Thoracic aorta (tissue), 2 donors: ENCODE results near the gene FRRS1. TPM values are rescaled to one million over a fixed set of nuclear protein-coding genes. Genes with fewer than 3 reads are reported as not detected.

Source experiments
- ATAC-seq: fragments of 150-250 bp; one replicate; pipeline ENCODE4 v1.8.0; 2017; ENCODE audit warnings: low read depth; ENCODE audit not compliant: insufficient number of reproducible peaks, low FRiP score
- DNase-seq: peaks from one replicate; pipeline ENCODE4 v3.0.0-alpha.2; 2020; ENCODE audit warnings: low spot score
- H3K27ac ChIP-seq, 2 donors: fragments of 200-600 bp; sonication (generic); 1 replicate in 1 of 2; 2 replicates in 1 of 2; pipeline ENCODE4 v1.5.1; 2016; ENCODE audit warnings: mild to moderate bottlenecking in 2 of 2, moderate library complexity in 2 of 2
- H3K27me3 ChIP-seq: fragments of 200-600 bp; sonication (generic); replicated peaks from 2 replicates; pipeline ENCODE4 v1.6.0; 2016; ENCODE audit warnings: mild to moderate bottlenecking; ENCODE audit not compliant: insufficient read depth
- H3K36me3 ChIP-seq: fragments of 200-600 bp; sonication (generic); one replicate; pipeline ENCODE4 v1.5.1; 2016
- H3K4me1 ChIP-seq, 2 donors: fragments of 200-600 bp; sonication (generic); 1 replicate in 1 of 2; 2 replicates in 1 of 2; pipeline versions ENCODE4 v1.5.1 to v1.6.0; 2016; ENCODE audit warnings: low read depth in 2 of 2, mild to moderate bottlenecking in 1 of 2; ENCODE audit not compliant: control insufficient read depth in 1 of 2
- H3K4me3 ChIP-seq: fragments of 200-600 bp; sonication (generic); 2 replicates; pipeline ENCODE4 v1.5.1; 2016; ENCODE audit warnings: mild to moderate bottlenecking
- H3K9me3 ChIP-seq: fragments of 200-600 bp; sonication (generic); 2 replicates; pipeline ENCODE4 v1.5.1; 2016
- total RNA-seq, 2 donors: library from RNA; depleted of rRNA; stranded (reverse); fragments of >200 nt; gene quantifications; one replicate each; pipeline versions ENCODE4 v1.1.0 to v1.2.3, GENCODE V29; 2016
- TF ChIP-seq, protein P1 (sequence below): fragments of 200-600 bp; sonication (generic); IDR thresholded peaks from one replicate; pipeline ENCODE4 v1.5.1; 2019; ENCODE audit warnings: antibody characterized with exemption

FRRS1 gene
- total RNA-seq, 2 donors from 2014 or later, result 6.1 to 7.6 TPM

DNA sequence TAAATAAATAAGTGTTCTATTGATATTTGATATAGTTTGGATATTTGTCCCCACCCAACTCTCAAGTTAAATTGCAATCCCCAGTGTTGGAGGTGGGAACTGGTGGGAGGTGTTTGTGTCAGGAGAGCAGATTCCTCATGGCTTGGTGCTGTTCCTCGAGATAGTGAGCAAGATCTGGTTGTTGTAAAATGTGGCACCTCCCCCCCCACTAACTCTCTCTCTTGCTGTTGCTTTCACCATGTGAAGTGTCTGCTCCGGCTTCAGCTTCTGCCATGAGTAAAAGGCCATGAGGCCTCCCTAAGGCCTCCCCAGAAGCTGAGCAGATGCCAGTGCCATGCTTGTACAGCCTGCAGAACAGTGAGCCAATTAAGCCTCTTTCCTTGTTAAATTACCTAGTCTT lies 20.8 kb downstream of the FRRS1 start:
- TF ChIP-seq, protein P1, sequence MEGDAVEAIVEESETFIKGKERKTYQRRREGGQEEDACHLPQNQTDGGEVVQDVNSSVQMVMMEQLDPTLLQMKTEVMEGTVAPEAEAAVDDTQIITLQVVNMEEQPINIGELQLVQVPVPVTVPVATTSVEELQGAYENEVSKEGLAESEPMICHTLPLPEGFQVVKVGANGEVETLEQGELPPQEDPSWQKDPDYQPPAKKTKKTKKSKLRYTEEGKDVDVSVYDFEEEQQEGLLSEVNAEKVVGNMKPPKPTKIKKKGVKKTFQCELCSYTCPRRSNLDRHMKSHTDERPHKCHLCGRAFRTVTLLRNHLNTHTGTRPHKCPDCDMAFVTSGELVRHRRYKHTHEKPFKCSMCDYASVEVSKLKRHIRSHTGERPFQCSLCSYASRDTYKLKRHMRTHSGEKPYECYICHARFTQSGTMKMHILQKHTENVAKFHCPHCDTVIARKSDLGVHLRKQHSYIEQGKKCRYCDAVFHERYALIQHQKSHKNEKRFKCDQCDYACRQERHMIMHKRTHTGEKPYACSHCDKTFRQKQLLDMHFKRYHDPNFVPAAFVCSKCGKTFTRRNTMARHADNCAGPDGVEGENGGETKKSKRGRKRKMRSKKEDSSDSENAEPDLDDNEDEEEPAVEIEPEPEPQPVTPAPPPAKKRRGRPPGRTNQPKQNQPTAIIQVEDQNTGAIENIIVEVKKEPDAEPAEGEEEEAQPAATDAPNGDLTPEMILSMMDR, result no peak
- no peak overlapping the region for H3K4me3 ChIP-seq
- no peaks in the 10 kb centered on the region for H3K9me3 ChIP-seq
- H3K27ac ChIP-seq, result no peak overlapping the region
- no peaks in the 10 kb centered on the region for H3K27me3 ChIP-seq
- H3K4me1 ChIP-seq, result no peaks in the 10 kb centered on the region
- peaks cover 6% of the 10 kb centered on the region for H3K36me3 ChIP-seq
- no peak for DNase-seq
- no peak for ATAC-seq

DNA sequence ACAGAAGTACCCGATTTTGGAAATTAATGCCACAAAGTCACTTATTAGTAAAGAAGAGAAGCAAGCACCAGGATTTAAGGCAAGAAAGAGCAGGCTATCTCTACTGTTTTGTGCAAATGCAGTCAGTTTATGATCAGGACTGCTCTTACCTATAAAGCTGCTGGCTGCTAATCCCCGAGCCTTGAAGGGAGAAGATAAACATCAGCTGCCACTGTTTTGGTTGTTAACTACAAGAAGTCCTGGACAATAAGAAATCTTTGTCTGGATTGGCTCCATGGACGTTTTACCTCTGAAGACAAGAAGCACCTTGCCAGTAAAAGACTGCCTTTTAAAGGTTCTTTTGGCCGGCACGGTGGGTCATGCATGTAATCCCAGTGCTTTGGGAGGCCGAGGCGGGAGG lies 21.4 kb downstream of the FRRS1 start:
- no peak overlapping the region for H3K4me3 ChIP-seq
- H3K27me3 ChIP-seq, result no peaks in the 10 kb centered on the region
- TF ChIP-seq, protein P1, result no peak
- H3K27ac ChIP-seq, result no peak overlapping the region
- no peaks in the 10 kb centered on the region for H3K4me1 ChIP-seq
- DNase-seq (no peak), ATAC-seq (no peak)
- H3K36me3 ChIP-seq, result peaks cover 6% of the 10 kb centered on the region
- H3K9me3 ChIP-seq, result no peaks in the 10 kb centered on the region

DNA sequence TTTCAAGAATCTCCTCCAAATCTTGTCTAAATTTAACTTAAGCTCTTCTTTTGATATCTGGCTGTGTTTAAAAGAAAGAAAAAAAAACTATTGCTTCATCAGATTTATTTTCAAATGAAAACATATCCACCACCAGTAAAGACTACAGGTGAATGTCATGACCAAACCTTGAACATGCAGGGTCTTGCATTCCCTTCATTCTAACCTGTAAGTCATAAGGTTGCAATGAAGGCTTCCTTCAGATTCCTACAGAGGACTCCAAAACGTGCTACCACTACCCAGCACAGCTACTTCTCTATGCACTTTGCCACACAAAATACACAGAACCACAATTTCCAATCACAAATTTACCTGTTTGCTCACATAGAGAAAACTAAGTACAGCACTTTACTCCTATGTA lies 26.3 kb downstream of the FRRS1 start:
- TF ChIP-seq, protein P1, result no peak
- no peak for DNase-seq
- no peak overlapping the region for H3K27ac ChIP-seq
- H3K36me3 ChIP-seq, result peaks cover 8% of the 10 kb centered on the region
- ATAC-seq, result no peak
- no peaks in the 10 kb centered on the region for H3K9me3 ChIP-seq
- H3K4me3 ChIP-seq, result no peak overlapping the region
- H3K27me3 ChIP-seq, result no peaks in the 10 kb centered on the region
- H3K4me1 ChIP-seq, result no peaks in the 10 kb centered on the region

DNA sequence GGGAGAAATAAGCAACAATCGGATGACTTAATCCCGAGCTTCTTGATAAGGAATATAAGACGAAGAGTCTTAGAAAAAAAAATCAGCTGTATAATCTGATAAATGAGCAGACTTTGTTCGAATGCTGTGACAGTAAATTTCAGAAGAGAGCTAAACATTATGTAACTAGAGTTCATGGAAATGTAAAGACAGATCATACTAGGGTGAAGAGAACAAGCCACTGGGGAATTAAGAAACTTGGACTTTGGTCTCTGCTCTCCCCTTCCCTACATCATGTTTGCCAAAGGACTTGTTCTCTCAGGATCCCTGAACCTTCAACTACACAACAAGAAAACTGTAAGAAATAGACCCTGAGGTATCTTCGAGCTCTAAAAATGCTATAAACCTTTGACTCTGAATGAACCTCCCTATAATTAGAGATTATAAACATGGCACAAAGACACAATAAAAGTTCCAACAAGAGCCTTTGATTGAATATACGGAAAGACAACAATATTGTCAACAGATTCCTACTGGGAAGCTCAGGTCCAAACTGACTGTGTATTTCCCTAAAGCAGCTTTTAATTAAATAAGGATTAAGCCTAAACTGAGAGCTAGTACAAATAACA lies 27.5 kb downstream of the FRRS1 start:
- Histone ChIP-seq H3K9me3 (no peaks in the 10 kb centered on the region), H3K4me1 (no peaks in the 10 kb centered on the region), H3K4me3 (no peak overlapping the region), H3K27ac (no peak overlapping the region), H3K27me3 (no peaks in the 10 kb centered on the region), H3K36me3 (peaks cover 8% of the 10 kb centered on the region)
- no peak for DNase-seq
- ATAC-seq, result no peak
- TF ChIP-seq, protein P1, result no peak

DNA sequence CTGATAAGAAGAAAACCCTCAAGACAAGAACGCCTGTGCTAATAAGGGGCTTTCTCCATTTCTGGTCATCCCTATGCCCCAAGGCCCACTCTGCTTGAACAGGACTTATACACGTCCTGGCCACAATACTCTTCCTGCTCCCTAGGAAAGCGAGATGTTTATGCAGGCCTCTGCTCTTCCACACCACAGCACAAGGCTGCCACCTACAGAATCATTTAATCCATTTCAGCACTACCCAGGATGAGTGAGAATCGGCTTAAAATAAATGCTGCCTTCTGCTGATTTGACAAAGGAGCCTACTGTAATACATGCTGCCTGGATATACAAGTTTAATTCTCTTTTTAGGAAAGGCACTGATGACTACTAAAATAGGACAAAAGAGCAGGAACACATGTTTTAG lies 29.4 kb downstream of the FRRS1 start:
- Histone ChIP-seq H3K4me1 (no peaks in the 10 kb centered on the region), H3K36me3 (peaks cover 4% of the 10 kb centered on the region), H3K27me3 (no peaks in the 10 kb centered on the region), H3K27ac (no peak overlapping the region), H3K4me3 (no peak overlapping the region), H3K9me3 (no peaks in the 10 kb centered on the region)
- ATAC-seq (no peak), DNase-seq (no peak)
- TF ChIP-seq, protein P1, result no peak
